Epithelial cell of proximal tubule (primary cell): ENCODE results near the gene B3GALNT2. TPM values are rescaled to one million over a fixed set of nuclear protein-coding genes. Genes with fewer than 3 reads are reported as not detected.
"Not testable (repeated sequence)": the region's sequence is repeated elsewhere in the genome, so short reads cannot be mapped to it uniquely, and the experiment has no call there.

Experiments used
- DNase-seq: peaks from one replicate; pipeline ENCODE4 v3.0.0-alpha.2; 2011; ENCODE audit warnings: low read depth
- H3K4me3 ChIP-seq: 2 replicates; pipeline ENCODE4 v1.5.1; 2011; ENCODE audit warnings: low read depth, mild to moderate bottlenecking, low read length
- total RNA-seq: library from RNA; depleted of rRNA; stranded (reverse); fragments of >200 nt; gene quantifications from 2 replicates; pipeline ENCODE4 v1.2.3, GENCODE V29; 2015
- TF ChIP-seq, protein P1 (sequence below): conservative IDR thresholded peaks from 2 replicates; pipeline ENCODE4 v1.5.1; 2012; ENCODE audit warnings: low read depth, mild to moderate bottlenecking, low read length

B3GALNT2 gene
- total RNA-seq, 1 donor from 2014 or later = 16.5 TPM

DNA sequence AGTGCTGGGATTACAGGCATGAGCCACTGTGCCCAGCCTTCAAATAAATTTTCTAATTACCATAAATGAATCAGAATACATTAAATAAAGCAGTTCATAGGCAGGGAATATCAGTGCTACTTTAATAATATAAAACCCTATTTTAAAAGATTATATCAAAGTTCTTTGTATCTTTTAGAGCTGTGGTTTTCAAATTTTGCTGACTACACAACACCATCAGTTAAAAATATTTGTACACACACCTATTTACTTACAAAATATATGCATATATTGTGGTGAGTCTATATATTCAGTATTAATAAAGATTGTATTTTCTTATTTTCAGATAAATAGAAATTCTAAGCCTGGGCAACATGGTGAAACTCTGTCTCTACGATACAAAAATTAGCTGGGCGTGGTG is 18.7 kb downstream of the B3GALNT2 start:
- TF ChIP-seq, protein P1, sequence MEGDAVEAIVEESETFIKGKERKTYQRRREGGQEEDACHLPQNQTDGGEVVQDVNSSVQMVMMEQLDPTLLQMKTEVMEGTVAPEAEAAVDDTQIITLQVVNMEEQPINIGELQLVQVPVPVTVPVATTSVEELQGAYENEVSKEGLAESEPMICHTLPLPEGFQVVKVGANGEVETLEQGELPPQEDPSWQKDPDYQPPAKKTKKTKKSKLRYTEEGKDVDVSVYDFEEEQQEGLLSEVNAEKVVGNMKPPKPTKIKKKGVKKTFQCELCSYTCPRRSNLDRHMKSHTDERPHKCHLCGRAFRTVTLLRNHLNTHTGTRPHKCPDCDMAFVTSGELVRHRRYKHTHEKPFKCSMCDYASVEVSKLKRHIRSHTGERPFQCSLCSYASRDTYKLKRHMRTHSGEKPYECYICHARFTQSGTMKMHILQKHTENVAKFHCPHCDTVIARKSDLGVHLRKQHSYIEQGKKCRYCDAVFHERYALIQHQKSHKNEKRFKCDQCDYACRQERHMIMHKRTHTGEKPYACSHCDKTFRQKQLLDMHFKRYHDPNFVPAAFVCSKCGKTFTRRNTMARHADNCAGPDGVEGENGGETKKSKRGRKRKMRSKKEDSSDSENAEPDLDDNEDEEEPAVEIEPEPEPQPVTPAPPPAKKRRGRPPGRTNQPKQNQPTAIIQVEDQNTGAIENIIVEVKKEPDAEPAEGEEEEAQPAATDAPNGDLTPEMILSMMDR = no peak
- no peak overlapping the region for H3K4me3 ChIP-seq

GRCh38 chr1:235483090-235483489 is 21.2 kb downstream of the B3GALNT2 start:
- no peak overlapping the region for H3K4me3 ChIP-seq
- TF ChIP-seq, protein P1 = no peak
- no peak for DNase-seq

More for the DNA sequence above, 18.7 kb downstream of the B3GALNT2 start:
- no peak for DNase-seq

DNA sequence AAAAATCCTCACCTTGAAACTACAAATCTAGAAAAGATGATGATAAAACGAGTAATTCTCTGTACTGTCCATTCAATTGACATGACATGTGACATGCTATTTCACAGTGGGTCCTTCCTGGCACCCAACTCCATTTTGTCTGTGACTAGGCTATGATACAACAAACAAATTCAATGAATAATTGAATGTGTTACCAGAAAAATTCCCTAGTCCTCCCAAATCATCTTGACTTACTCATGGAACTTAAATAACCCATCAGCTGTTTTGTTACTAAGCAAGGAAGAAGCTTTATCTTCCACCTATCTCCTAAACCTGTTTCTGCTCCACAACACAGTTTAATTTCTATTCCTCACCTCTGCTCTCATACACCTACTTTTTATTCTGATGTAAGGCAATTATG is 30.4 kb downstream of the B3GALNT2 start:
- H3K4me3 ChIP-seq = no peak overlapping the region
- no peak for DNase-seq
- TF ChIP-seq, protein P1 = no peak

DNA sequence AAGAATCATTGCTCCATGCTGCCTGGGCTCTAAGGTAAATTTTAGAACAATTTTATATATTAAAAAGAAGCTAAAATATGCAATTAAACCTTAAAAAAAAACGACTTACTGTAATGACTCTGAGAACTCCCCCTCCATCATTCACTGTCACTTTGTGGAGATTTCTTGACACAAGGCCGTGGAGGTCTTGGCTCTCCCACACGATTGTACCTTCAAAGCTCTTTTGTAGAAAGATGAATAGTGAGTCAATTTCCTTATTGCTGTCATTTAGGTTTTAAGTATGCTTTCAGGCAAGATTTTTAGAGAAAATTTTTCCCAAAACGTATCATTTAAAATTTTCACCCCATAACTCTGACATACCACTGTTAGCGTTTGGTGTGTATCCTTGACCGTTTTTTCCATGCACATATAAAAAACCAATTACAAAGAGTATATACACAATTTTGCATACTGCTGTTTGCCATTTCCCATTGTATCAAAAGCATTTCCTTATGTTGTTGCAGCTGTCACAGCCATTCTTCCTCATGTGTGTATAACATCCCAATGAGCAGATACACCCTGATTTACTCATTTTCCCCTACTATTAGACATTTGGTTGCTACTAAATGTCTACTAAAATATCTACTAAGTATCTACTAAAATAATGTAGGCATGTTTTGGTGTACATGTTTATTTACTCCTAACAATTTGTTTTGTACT is 33.4 kb downstream of the B3GALNT2 start:
- no peak overlapping the region for H3K4me3 ChIP-seq
- TF ChIP-seq, protein P1 = no peak
- no peak for DNase-seq

DNA sequence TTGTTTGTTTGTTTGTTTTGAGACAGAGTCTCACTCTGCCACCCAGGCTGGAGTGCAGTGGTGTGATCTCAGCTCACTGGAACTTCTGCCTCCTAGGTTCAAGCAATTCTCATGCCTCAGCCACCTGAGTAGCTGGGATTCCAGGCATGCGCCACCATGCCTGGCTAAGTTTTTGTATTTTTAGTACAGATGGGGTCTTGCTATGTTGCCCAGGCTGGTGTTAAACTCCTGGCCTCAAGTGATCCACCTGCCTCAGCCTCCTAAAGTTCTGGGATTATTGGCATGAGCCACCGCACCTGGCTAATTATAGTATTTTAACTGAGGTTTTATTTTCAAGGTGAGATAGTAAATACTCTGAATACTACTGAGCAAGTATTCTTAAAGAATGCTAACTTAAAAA is 34.4 kb downstream of the B3GALNT2 start:
- not testable (repeated sequence) for H3K4me3 ChIP-seq, DNase-seq

DNA sequence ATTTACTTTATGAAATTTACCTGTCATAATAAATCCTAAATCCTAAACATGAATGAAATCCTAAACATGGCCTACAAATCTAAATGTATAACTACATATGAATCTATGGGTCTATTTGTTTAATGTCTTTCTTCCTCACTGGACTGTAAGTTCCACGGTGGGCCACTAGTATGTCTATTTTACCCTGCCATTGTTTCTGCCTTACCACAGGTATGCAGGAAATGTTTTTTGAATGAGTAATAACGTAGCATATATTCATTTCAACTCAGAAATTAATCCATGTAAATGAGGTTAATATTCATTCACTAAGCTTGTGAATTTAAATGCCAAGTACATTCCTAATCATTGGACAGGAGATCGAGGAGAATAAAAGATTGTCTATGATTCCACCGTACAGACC is 35.3 kb downstream of the B3GALNT2 start:
- TF ChIP-seq, protein P1 = no peak
- H3K4me3 ChIP-seq = no peak overlapping the region
- no peak for DNase-seq

GRCh38 chr1:235468004-235468403 is 36.2 kb downstream of the B3GALNT2 start:
- TF ChIP-seq, protein P1 = no peak
- no peak for DNase-seq
- H3K4me3 ChIP-seq = no peak overlapping the region

GRCh38 chr1:235465066-235465465 is 39.2 kb downstream of the B3GALNT2 start:
- no peak for DNase-seq
- H3K4me3 ChIP-seq = no peak overlapping the region
- TF ChIP-seq, protein P1 = no peak

- not testable (repeated sequence) for DNase-seq, H3K4me3 ChIP-seq
These were observed 41.4 kb downstream of the B3GALNT2 start for GRCh38 chr1:235462832-235463231.
